Suprapubic skin (tissue), 4 donors: ENCODE measurements around the gene LRRC75A. TPM values are rescaled to one million over a fixed set of nuclear protein-coding genes. Genes with fewer than 3 reads are reported as not detected.
"Not testable (repeated sequence)": the region's sequence is repeated elsewhere in the genome, so short reads cannot be mapped to it uniquely, and the experiment has no call there.

ENCODE experiments used
- DNase-seq, 2 donors: peaks; one replicate each; pipeline ENCODE4 v3.0.0-alpha.2; 2019; ENCODE audit warnings: low spot score in 2 of 2
- H3K27ac ChIP-seq: fragments of 200-600 bp; sonication (generic); one replicate; pipeline ENCODE4 v1.5.1; 2019
- H3K27me3 ChIP-seq: fragments of 200-600 bp; sonication (generic); one replicate; pipeline ENCODE4 v1.5.1; 2019
- H3K36me3 ChIP-seq: fragments of 200-600 bp; sonication (generic); one replicate; pipeline ENCODE4 v1.5.1; 2019
- H3K4me1 ChIP-seq: fragments of 200-600 bp; sonication (generic); one replicate; pipeline ENCODE4 v1.5.1; 2019
- H3K4me3 ChIP-seq: fragments of 200-600 bp; sonication (generic); one replicate; pipeline ENCODE4 v1.5.1; 2019; ENCODE audit warnings: mild to moderate bottlenecking
- H3K9me3 ChIP-seq: fragments of 200-600 bp; sonication (generic); one replicate; pipeline ENCODE4 v1.5.1; 2019
- CTCF ChIP-seq, 2 donors: fragments of 200-600 bp in 1 of 2; fragments of 450-650 bp in 1 of 2; sonication (generic) in 1 of 2; IDR thresholded peaks; one replicate each; pipeline ENCODE4 v1.5.1; 2016 to 2019; ENCODE audit warnings: antibody characterized with exemption in 2 of 2, mild to moderate bottlenecking in 1 of 2, moderate library complexity in 1 of 2
- EP300 ChIP-seq: sonication (generic); formaldehyde crosslinking; IDR thresholded peaks from one replicate; pipeline ENCODE4 v1.6.1; 2017; ENCODE audit warnings: antibody characterized with exemption
- POLR2A ChIP-seq, 2 donors: fragments of 450-650 bp; IDR thresholded peaks; one replicate each; pipeline ENCODE4 v1.6.1; 2017; ENCODE audit warnings: antibody characterized with exemption in 2 of 2, mild to moderate bottlenecking in 2 of 2, moderate library complexity in 2 of 2
- POLR2AphosphoS5 ChIP-seq, 3 donors: sonication (generic); formaldehyde crosslinking; IDR thresholded peaks; one replicate each; pipeline ENCODE4 v1.6.1; 2017; ENCODE audit warnings: antibody characterized with exemption in 3 of 3
- WGBS: methylation state at CpG from one replicate; pipeline ENCODE4 v1.1.5; 2018; 5-methylcytosine and 5-hydroxymethylcytosine counted together
- total RNA-seq, 4 donors: library from RNA; depleted of rRNA; stranded (reverse); fragments of >200 nt; gene quantifications; one replicate each; pipeline ENCODE4 v1.1.0, GENCODE V29; 2016

LRRC75A gene
- total RNA-seq, 4 donors from 2014 or later = 0.64 to 0.99 (median 0.90) TPM

- Histone ChIP-seq H3K9me3 (no peaks in the 10 kb centered on the region), H3K27ac (no peak overlapping the region), H3K27me3 (no peaks in the 10 kb centered on the region), H3K36me3 (peaks cover 56% of the 10 kb centered on the region), H3K4me1 (peaks cover 47% of the 10 kb centered on the region), H3K4me3 (no peak overlapping the region)
- WGBS = 68% methylated on average over 7 of the region's 7 CpGs
- TF ChIP-seq EP300 = no peak
- no peak for TF ChIP-seq POLR2A (IDR thresholded peaks at IDR 0.05)
- TF ChIP-seq POLR2AphosphoS5 (IDR thresholded peaks at IDR 0.05) = no peak
- no peak for TF ChIP-seq CTCF (IDR thresholded peaks at IDR 0.05)
- no peak for DNase-seq
Measured at GRCh38 chr17:16442594-16443510, 49.1 kb downstream of the LRRC75A start.

GRCh38 chr17:16442141-16442540 is 49.9 kb downstream of the LRRC75A start:
- H3K27ac ChIP-seq = no peak overlapping the region
- WGBS = 100% methylated on average over 1 of the region's 1 CpG
- H3K4me1 ChIP-seq = peaks cover 47% of the 10 kb centered on the region
- no peak for TF ChIP-seq POLR2A (IDR thresholded peaks at IDR 0.05)
- TF ChIP-seq CTCF (IDR thresholded peaks at IDR 0.05) = no peak
- TF ChIP-seq EP300 = no peak
- TF ChIP-seq POLR2AphosphoS5 (IDR thresholded peaks at IDR 0.05) = no peak
- no peaks in the 10 kb centered on the region for H3K27me3 ChIP-seq
- H3K4me3 ChIP-seq = no peak overlapping the region
- peaks cover 49% of the 10 kb centered on the region for H3K36me3 ChIP-seq
- no peak for DNase-seq
- no peaks in the 10 kb centered on the region for H3K9me3 ChIP-seq

GRCh38 chr17:16440901-16441629 is 50.9 kb downstream of the LRRC75A start:
- TF ChIP-seq POLR2AphosphoS5 (IDR thresholded peaks at IDR 0.05) (no peak), EP300 (no peak), POLR2A (IDR thresholded peaks at IDR 0.05) (no peak), CTCF (IDR thresholded peaks at IDR 0.05) (no peak)
- DNase-seq = no peak
- H3K27me3 ChIP-seq = no peaks in the 10 kb centered on the region
- no peak overlapping the region for H3K27ac ChIP-seq
- H3K9me3 ChIP-seq = no peaks in the 10 kb centered on the region
- H3K4me3 ChIP-seq = no peak overlapping the region
- 67% methylated on average over 3 of the region's 3 CpGs for WGBS
- peaks cover 39% of the 10 kb centered on the region for H3K36me3 ChIP-seq
- H3K4me1 ChIP-seq = peaks cover 47% of the 10 kb centered on the region

DNA sequence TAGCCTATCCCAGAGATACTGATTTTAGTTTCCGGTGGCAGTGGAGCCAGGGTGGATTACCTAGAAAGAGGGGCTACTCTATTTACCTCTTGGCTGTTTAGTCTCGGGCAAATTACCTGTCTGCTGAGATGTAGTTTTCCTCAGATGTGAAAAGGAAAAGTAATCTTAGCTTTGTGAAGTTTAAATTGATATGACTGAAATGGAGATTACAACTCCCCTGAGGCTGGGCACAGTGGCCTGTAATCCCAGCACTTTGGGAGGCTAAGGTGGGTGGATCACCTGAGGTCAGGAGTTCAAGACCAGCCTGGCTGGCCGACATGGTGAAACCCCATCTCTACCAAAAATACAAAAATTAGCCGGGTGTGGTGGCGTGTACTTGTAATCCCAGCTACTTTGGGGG is 51.6 kb downstream of the LRRC75A start:
- H3K27me3 ChIP-seq, H3K9me3 ChIP-seq, DNase-seq: not testable (repeated sequence)
- WGBS = 56% methylated on average over 5 of the region's 5 CpGs
- peak overlapping the region; percentile 82 for H3K27ac ChIP-seq
- peaks cover 39% of the 10 kb centered on the region for H3K36me3 ChIP-seq
- peaks cover 47% of the 10 kb centered on the region for H3K4me1 ChIP-seq
- peak overlapping the region; percentile 64 for H3K4me3 ChIP-seq

- 7% methylated on average over 9 of the region's 10 CpGs for WGBS
- H3K4me1 ChIP-seq = peaks cover 47% of the 10 kb centered on the region
- no peaks in the 10 kb centered on the region for H3K9me3 ChIP-seq
Measured at GRCh38 chr17:16439811-16440351, 52.1 kb downstream of the LRRC75A start.

More at GRCh38 chr17:16439811-16440351, 52.1 kb downstream of the LRRC75A start:
- H3K27ac ChIP-seq = peak overlapping the region; percentile 82
- H3K27me3 ChIP-seq = no peaks in the 10 kb centered on the region
- no peak for DNase-seq
- H3K36me3 ChIP-seq = peaks cover 39% of the 10 kb centered on the region
- peak overlapping the region; percentile 64 for H3K4me3 ChIP-seq
- TF ChIP-seq POLR2AphosphoS5 (IDR thresholded peaks at IDR 0.05) (no peak), POLR2A (IDR thresholded peaks at IDR 0.05) (no peak)
